Neural progenitor cell (in vitro differentiated cells): ENCODE results near the gene WDR35.

Experiments
- EZH2 ChIP-seq: fragments of 200-600 bp; sonication (generic); IDR thresholded peaks from 2 replicates; pipeline ENCODE4 v1.6.1; 2017; ENCODE audit warnings: antibody characterized with exemption, mild to moderate bottlenecking, moderate library complexity
- EZH2phosphoT487 ChIP-seq: fragments of 200-600 bp; sonication (generic); IDR thresholded peaks from 2 replicates; pipeline ENCODE4 v1.6.1; 2017; ENCODE audit warnings: antibody characterized with exemption
- TF ChIP-seq, protein P1 (sequence below): fragments of 200-600 bp; sonication (generic); IDR thresholded peaks from 2 replicates; pipeline ENCODE4 v1.5.1; 2017; ENCODE audit warnings: antibody characterized with exemption, mild to moderate bottlenecking

DNA sequence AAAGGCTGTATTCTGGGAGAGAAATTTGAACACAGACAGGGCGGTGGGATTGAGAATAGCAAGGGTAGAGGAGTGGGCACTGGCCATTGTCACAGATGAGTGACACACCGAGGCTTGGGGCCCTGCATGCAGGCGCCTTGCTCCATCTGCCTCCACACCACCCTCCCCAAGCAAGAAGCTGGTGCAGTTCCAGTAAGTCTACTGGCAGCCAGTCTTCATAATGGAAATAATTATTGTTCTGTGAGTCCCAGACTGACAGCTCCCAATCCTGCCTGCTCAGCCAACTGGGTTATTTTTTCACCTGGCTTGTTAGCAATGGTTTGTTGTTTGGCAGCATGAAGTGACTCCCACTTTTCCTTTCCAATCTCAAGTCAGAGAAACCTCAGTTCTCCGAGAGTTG is 101.1 kb downstream of the WDR35 start:
- TF ChIP-seq, protein P1, sequence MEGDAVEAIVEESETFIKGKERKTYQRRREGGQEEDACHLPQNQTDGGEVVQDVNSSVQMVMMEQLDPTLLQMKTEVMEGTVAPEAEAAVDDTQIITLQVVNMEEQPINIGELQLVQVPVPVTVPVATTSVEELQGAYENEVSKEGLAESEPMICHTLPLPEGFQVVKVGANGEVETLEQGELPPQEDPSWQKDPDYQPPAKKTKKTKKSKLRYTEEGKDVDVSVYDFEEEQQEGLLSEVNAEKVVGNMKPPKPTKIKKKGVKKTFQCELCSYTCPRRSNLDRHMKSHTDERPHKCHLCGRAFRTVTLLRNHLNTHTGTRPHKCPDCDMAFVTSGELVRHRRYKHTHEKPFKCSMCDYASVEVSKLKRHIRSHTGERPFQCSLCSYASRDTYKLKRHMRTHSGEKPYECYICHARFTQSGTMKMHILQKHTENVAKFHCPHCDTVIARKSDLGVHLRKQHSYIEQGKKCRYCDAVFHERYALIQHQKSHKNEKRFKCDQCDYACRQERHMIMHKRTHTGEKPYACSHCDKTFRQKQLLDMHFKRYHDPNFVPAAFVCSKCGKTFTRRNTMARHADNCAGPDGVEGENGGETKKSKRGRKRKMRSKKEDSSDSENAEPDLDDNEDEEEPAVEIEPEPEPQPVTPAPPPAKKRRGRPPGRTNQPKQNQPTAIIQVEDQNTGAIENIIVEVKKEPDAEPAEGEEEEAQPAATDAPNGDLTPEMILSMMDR: no peak
- TF ChIP-seq EZH2: no peak
- TF ChIP-seq EZH2phosphoT487: no peak
